Osteoblast (primary cell): ENCODE measurements around the gene AK4. TPM values are rescaled to one million over a fixed set of nuclear protein-coding genes. Genes with fewer than 3 reads are reported as not detected.

Experiments
- DNase-seq: peaks from one replicate; pipeline ENCODE4 v3.0.0; 2011; ENCODE audit warnings: low spot score, mixed read lengths; ENCODE audit not compliant: insufficient read length; ENCODE audit errors: missing footprints
- H2AFZ ChIP-seq: 2 replicates; pipeline ENCODE4 v1.6.0; 2011; ENCODE audit warnings: mild to moderate bottlenecking, low read length
- H3K27ac ChIP-seq: 2 replicates; pipeline ENCODE4 v1.5.1; 2011; ENCODE audit warnings: mild to moderate bottlenecking, low read depth, low read length, moderate library complexity
- H3K27me3 ChIP-seq: 2 replicates; pipeline ENCODE4 v1.6.0; 2012; ENCODE audit warnings: mild to moderate bottlenecking, control low read depth, inconsistent platforms, low read length, moderate library complexity; ENCODE audit not compliant: insufficient read depth
- H3K36me3 ChIP-seq: 2 replicates; pipeline ENCODE4 v1.5.1; 2011; ENCODE audit warnings: mild to moderate bottlenecking, low read length, control low read depth, moderate library complexity; ENCODE audit not compliant: insufficient read depth
- H3K4me1 ChIP-seq: 2 replicates; pipeline ENCODE4 v1.5.1; 2011; ENCODE audit warnings: mild to moderate bottlenecking, low read length, control low read depth, moderate library complexity; ENCODE audit not compliant: insufficient read depth
- H3K4me2 ChIP-seq: 2 replicates; pipeline ENCODE4 v1.6.0; 2011; ENCODE audit warnings: mild to moderate bottlenecking, low read length; ENCODE audit not compliant: insufficient read depth
- H3K4me3 ChIP-seq: fragments of 200-600 bp; sonication (generic); 3 replicates; pipeline ENCODE4 v1.5.1; 2012; ENCODE audit warnings: mild to moderate bottlenecking, low read length, inconsistent platforms; ENCODE audit not compliant: insufficient read depth
- H3K79me2 ChIP-seq: 2 replicates; pipeline ENCODE4 v1.6.0; 2012; ENCODE audit warnings: mild to moderate bottlenecking, low read length, control low read depth, inconsistent platforms; ENCODE audit not compliant: insufficient read depth
- H3K9me3 ChIP-seq: 2 replicates; pipeline ENCODE4 v1.5.1; 2011; ENCODE audit warnings: low read depth, low read length, control low read depth
- H4K20me1 ChIP-seq: 2 replicates; pipeline ENCODE4 v1.6.0; 2012; ENCODE audit warnings: mild to moderate bottlenecking, low read length, control low read depth; ENCODE audit not compliant: insufficient read depth
- CTCF ChIP-seq: IDR thresholded peaks from 2 replicates; pipeline ENCODE4 v1.5.1; 2011; ENCODE audit warnings: mild to moderate bottlenecking, low read depth, low read length, moderate library complexity; ENCODE audit errors: extremely low read depth
- total RNA-seq: library from RNA; depleted of rRNA; stranded (reverse); fragments of >200 nt; gene quantifications from 2 replicates; pipeline ENCODE4 v1.2.3, GENCODE V29; 2012

Gene AK4
- total RNA-seq, 1 donor, result 37.6 TPM

GRCh38 chr1:65147424-65148177 is 402 bp upstream of the AK4 start:
- H3K9me3 ChIP-seq, result no peaks in the 10 kb centered on the region
- peak overlapping the region; percentile 78 for H3K4me3 ChIP-seq
- no peaks in the 10 kb centered on the region for H4K20me1 ChIP-seq
- TF ChIP-seq CTCF, result no peak
- H3K27ac ChIP-seq, result no peak overlapping the region
- H3K4me1 ChIP-seq, result peaks cover 8% of the 10 kb centered on the region
- DNase-seq, result peak; percentile 92
- peaks cover 3% of the 10 kb centered on the region for H3K79me2 ChIP-seq
- peak overlapping the region; percentile 56 for H2AFZ ChIP-seq
- H3K36me3 ChIP-seq, result no peaks in the 10 kb centered on the region
- H3K27me3 ChIP-seq, result peaks cover 19% of the 10 kb centered on the region
- H3K4me2 ChIP-seq, result peak overlapping the region; percentile 84

GRCh38 chr1:65148548-65149350 is 746 bp downstream of the AK4 start:
- peak overlapping the region; percentile 19 for H2AFZ ChIP-seq
- peak; percentile 95 for DNase-seq
- no peak for TF ChIP-seq CTCF
- no peaks in the 10 kb centered on the region for H3K9me3 ChIP-seq
- H3K4me3 ChIP-seq, result peak overlapping the region; percentile 78
- no peaks in the 10 kb centered on the region for H4K20me1 ChIP-seq
- peaks cover 3% of the 10 kb centered on the region for H3K79me2 ChIP-seq
- H3K27me3 ChIP-seq, result peaks cover 19% of the 10 kb centered on the region
- peaks cover 8% of the 10 kb centered on the region for H3K4me1 ChIP-seq
- H3K27ac ChIP-seq, result no peak overlapping the region
- H3K4me2 ChIP-seq, result peak overlapping the region; percentile 84
- no peaks in the 10 kb centered on the region for H3K36me3 ChIP-seq

GRCh38 chr1:65149351-65150107 is 1.5 kb downstream of the AK4 start:
- peaks cover 10% of the 10 kb centered on the region for H3K79me2 ChIP-seq
- H3K4me3 ChIP-seq, result peak overlapping the region; percentile 78
- peaks cover 3% of the 10 kb centered on the region for H4K20me1 ChIP-seq
- no peak overlapping the region for H3K27ac ChIP-seq
- no peaks in the 10 kb centered on the region for H3K36me3 ChIP-seq
- no peaks in the 10 kb centered on the region for H3K9me3 ChIP-seq
- DNase-seq, result no peak
- no peak for TF ChIP-seq CTCF
- peak overlapping the region; percentile 84 for H3K4me2 ChIP-seq
- H3K27me3 ChIP-seq, result peaks cover 19% of the 10 kb centered on the region
- H2AFZ ChIP-seq, result peak overlapping the region; percentile 19
- H3K4me1 ChIP-seq, result peaks cover 8% of the 10 kb centered on the region
